RWPE2 (cell line): ENCODE data around the gene CRTC3.
"Not testable (repeated sequence)": the region's sequence is repeated elsewhere in the genome, so short reads cannot be mapped to it uniquely, and the experiment has no call there.

ENCODE experiments used
- ATAC-seq: fragments of 200-7000 bp; cut with Tn5 transposase; 3 replicates; pipeline ENCODE4 v1.9.1; 2021; ENCODE audit warnings: low read depth
- DNase-seq: peaks from one replicate; pipeline ENCODE4 v3.0.0-alpha.2; 2020; ENCODE audit warnings: low spot score
- H3K27ac ChIP-seq: fragments of 450-650 bp; 2 replicates; pipeline ENCODE4 v1.5.1; 2017; ENCODE audit warnings: mild to moderate bottlenecking; ENCODE audit not compliant: poor library complexity, severe bottlenecking
- H3K27me3 ChIP-seq: fragments of 250-450 bp; sonication (Bioruptor Pico); 2 replicates; pipeline ENCODE4 v1.5.1; 2021; ENCODE audit warnings: mild to moderate bottlenecking, moderate library complexity; ENCODE audit not compliant: insufficient read depth, poor library complexity, severe bottlenecking
- H3K36me3 ChIP-seq: fragments of 250-450 bp; sonication (Bioruptor Pico); 2 replicates; pipeline ENCODE4 v1.5.1; 2020; ENCODE audit warnings: low read depth, mild to moderate bottlenecking, moderate library complexity
- H3K4me1 ChIP-seq: fragments of 250-450 bp; sonication (Bioruptor Pico); 2 replicates; pipeline ENCODE4 v1.5.1; 2021; ENCODE audit warnings: mild to moderate bottlenecking, moderate library complexity; ENCODE audit not compliant: insufficient read depth, poor library complexity, severe bottlenecking
- H3K4me3 ChIP-seq: fragments of 250-450 bp; sonication (Bioruptor Pico); 2 replicates; pipeline ENCODE4 v1.5.1; 2021; ENCODE audit warnings: mild to moderate bottlenecking, moderate library complexity; ENCODE audit not compliant: severe bottlenecking
- H3K9me3 ChIP-seq: fragments of 250-450 bp; sonication (Bioruptor Pico); 2 replicates; pipeline ENCODE4 v1.5.1; 2021; ENCODE audit warnings: mild to moderate bottlenecking, moderate library complexity; ENCODE audit not compliant: severe bottlenecking
- TF ChIP-seq, protein P1 (sequence below): fragments of 450-650 bp; IDR thresholded peaks from one replicate; pipeline ENCODE4 v1.5.1; 2017; ENCODE audit warnings: mild to moderate bottlenecking, moderate library complexity; ENCODE audit not compliant: poor library complexity, severe bottlenecking

CRTC3 gene

GRCh38 chr15:90683876-90684275, 154.2 kb downstream of the CRTC3 start:
- Histone ChIP-seq H3K27me3 (no peaks in the 10 kb centered on the region), H3K27ac (no peak overlapping the region), H3K4me3 (no peak overlapping the region), H3K4me1 (peaks cover 9% of the 10 kb centered on the region), H3K36me3 (no peaks in the 10 kb centered on the region), H3K9me3 (no peaks in the 10 kb centered on the region)
- TF ChIP-seq, protein P1, sequence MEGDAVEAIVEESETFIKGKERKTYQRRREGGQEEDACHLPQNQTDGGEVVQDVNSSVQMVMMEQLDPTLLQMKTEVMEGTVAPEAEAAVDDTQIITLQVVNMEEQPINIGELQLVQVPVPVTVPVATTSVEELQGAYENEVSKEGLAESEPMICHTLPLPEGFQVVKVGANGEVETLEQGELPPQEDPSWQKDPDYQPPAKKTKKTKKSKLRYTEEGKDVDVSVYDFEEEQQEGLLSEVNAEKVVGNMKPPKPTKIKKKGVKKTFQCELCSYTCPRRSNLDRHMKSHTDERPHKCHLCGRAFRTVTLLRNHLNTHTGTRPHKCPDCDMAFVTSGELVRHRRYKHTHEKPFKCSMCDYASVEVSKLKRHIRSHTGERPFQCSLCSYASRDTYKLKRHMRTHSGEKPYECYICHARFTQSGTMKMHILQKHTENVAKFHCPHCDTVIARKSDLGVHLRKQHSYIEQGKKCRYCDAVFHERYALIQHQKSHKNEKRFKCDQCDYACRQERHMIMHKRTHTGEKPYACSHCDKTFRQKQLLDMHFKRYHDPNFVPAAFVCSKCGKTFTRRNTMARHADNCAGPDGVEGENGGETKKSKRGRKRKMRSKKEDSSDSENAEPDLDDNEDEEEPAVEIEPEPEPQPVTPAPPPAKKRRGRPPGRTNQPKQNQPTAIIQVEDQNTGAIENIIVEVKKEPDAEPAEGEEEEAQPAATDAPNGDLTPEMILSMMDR, result no peak
- ATAC-seq (no peak), DNase-seq (no peak)

DNA sequence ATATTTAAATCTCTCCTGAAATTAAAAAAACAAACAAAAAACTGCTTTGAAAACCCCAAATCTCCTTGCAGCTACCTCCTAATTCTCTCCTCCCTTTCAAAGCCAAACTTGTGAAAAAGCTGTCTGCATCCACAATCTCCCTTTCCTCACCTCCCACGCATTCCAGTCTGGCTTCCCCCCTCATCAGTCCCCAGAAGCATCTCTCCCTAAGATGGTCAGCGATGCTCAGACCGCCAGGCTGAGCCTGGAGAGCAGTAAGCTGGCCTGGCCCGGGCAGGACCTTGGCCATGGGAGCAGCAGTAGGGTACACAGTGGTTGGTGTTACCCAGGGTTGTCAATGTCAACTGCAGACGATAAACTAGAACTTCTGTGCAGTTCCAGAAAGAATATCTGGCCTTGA, 154.6 kb downstream of the CRTC3 start:
- DNase-seq (no peak), ATAC-seq (no peak)
- H3K4me3 ChIP-seq, result no peak overlapping the region
- no peak overlapping the region for H3K27ac ChIP-seq
- H3K9me3 ChIP-seq, result no peaks in the 10 kb centered on the region
- no peaks in the 10 kb centered on the region for H3K36me3 ChIP-seq
- peaks cover 9% of the 10 kb centered on the region for H3K4me1 ChIP-seq
- TF ChIP-seq, protein P1, result no peak
- H3K27me3 ChIP-seq, result no peaks in the 10 kb centered on the region

DNA sequence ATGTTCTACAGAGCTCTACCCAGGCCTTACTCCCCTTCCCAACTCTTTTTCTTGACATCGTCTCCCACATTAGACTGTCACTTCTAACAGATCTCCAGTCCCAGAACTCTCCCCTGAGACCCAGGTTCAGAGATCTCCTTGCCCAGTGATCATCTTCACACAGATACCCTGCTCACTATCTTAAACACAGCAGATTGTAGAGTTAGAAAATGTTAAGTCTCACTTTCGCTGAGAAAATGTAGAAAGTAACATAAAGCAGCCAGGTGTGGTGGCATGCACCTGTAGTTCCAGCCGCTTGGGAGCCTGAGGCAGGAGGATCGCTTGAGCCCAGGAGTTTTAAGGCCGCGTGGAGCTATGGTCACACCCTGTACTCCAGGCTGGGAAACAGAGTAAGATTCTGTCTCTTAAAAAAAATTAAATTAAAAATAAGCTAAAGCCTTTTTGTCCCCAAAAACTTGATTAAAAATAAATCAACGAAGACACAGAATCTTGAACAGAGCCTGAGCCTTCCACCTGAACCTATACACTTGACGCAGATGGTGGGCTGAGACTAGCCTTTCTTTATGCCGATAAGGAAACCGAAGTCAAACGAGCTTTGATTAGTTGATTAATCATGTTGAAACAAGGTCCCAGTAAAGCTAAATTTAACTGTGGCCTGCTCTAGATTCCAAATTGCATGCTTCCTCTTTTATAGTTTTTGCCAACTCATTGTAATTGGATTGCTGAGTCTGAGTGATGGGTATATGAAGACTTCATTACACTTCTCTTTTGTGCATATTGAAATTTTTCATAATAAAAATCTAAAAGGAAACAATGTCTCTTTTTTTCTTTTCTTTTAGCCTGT, 156.1 kb downstream of the CRTC3 start:
- ATAC-seq (no peak), DNase-seq (no peak)
- H3K27me3 ChIP-seq, result no peaks in the 10 kb centered on the region
- H3K27ac ChIP-seq, result no peak overlapping the region
- H3K4me3 ChIP-seq, result no peak overlapping the region
- H3K9me3 ChIP-seq, result peaks cover 2% of the 10 kb centered on the region
- TF ChIP-seq, protein P1, result no peak
- H3K4me1 ChIP-seq, result peaks cover 2% of the 10 kb centered on the region
- no peaks in the 10 kb centered on the region for H3K36me3 ChIP-seq

GRCh38 chr15:90686435-90687218, 156.9 kb downstream of the CRTC3 start:
- H3K4me3 ChIP-seq, result no peak overlapping the region
- H3K9me3 ChIP-seq, result peaks cover 2% of the 10 kb centered on the region
- TF ChIP-seq, protein P1, result no peak
- no peaks in the 10 kb centered on the region for H3K36me3 ChIP-seq
- ATAC-seq (no peak), DNase-seq (no peak)
- H3K27me3 ChIP-seq, result no peaks in the 10 kb centered on the region
- H3K27ac ChIP-seq, result no peak overlapping the region
- H3K4me1 ChIP-seq, result no peaks in the 10 kb centered on the region

DNA sequence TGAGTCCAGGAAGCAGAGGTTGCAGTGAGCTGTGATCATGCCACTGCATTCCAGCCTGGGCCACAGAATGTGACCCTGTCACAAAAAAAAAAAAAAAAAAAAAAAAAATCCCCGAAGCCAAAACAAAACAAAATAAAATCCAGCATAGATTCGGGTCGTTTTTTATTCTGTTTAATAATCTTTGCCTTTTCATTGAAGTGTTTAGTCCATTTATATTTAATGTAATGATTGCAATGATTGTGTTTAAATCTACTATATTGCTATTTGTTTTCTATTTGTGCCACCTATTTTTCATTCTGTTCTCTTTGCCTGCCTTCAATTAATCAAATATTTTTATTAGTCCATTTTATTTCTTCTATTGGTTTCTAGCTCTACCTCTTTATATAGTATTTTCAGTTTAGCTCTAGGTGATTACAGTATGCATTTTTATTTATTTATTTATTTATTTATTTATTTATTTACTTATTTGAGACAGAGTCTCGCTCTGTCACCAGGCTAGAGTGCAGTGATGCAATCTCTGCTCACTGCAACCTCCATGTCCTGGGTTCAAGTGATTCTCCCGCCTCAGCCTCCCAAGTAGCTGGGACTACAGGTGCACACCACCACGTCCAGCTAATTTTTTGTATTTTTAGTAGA, 159.7 kb downstream of the CRTC3 start:
- not testable (repeated sequence) for H3K4me1 ChIP-seq, DNase-seq, H3K9me3 ChIP-seq, H3K4me3 ChIP-seq, H3K36me3 ChIP-seq, H3K27me3 ChIP-seq, ATAC-seq, H3K27ac ChIP-seq
